Measurements from ENCODE around the gene PRLHR. TPM values are rescaled to one million over a fixed set of nuclear protein-coding genes. Genes with fewer than 3 reads are reported as not detected.

PRLHR gene
- total RNA-seq, 1 donor from 2014 or later = not detected

GRCh38 chr10:118573512-118573911, 21.9 kb downstream of the PRLHR start:
- Mint-ChIP-seq H3K27ac (no peak overlapping the region), H3K27me3 (peaks cover 6% of the 10 kb centered on the region), H3K4me1 (no peaks in the 10 kb centered on the region), H3K36me3 (ENCODE audit: low read depth) (no peaks in the 10 kb centered on the region), H3K4me3 (no peak overlapping the region), H3K9me3 (no peaks in the 10 kb centered on the region)
- CTCF ChIA-PET = no interaction called here
- intact Hi-C loops (cut with micrococcal nuclease) = no loop called here
- ATAC-seq (ENCODE audit: low read depth) (no peak), DNase-seq (no peak)
- POLR2A ChIA-PET = no interaction called here
- no peak for TF ChIP-seq CTCF (IDR thresholded peaks at IDR 0.05)

GRCh38 chr10:118572256-118573041, 23.0 kb downstream of the PRLHR start:
- DNase-seq (no peak), ATAC-seq (ENCODE audit: low read depth) (no peak)
- Mint-ChIP-seq H3K27me3 (peaks cover 7% of the 10 kb centered on the region), H3K4me1 (peaks cover 2% of the 10 kb centered on the region), H3K9me3 (no peaks in the 10 kb centered on the region), H3K36me3 (ENCODE audit: low read depth) (no peaks in the 10 kb centered on the region), H3K27ac (no peak overlapping the region), H3K4me3 (no peak overlapping the region)
- TF ChIP-seq CTCF (IDR thresholded peaks at IDR 0.05) = no peak
- intact Hi-C loops (cut with micrococcal nuclease) = no loop called here
- ChIA-PET POLR2A (no interaction called here), CTCF (no interaction called here)

GRCh38 chr10:118571123-118571522, 24.3 kb downstream of the PRLHR start:
- no peak for ATAC-seq (ENCODE audit: low read depth)
- H3K27ac Mint-ChIP-seq = no peak overlapping the region
- H3K4me1 Mint-ChIP-seq = peaks cover 2% of the 10 kb centered on the region
- ChIA-PET POLR2A (no interaction called here), CTCF (interaction anchor here (3.4 kb wide), 1 partner anchor 150 kb away, joined by 19 read pairs; no protein-coding TSS in a partner anchor)
- peaks cover 7% of the 10 kb centered on the region for H3K27me3 Mint-ChIP-seq
- no peak for DNase-seq
- TF ChIP-seq CTCF (IDR thresholded peaks at IDR 0.05) = no peak
- H3K9me3 Mint-ChIP-seq = no peaks in the 10 kb centered on the region
- intact Hi-C loops (cut with micrococcal nuclease) = no loop called here
- no peak overlapping the region for H3K4me3 Mint-ChIP-seq
- H3K36me3 Mint-ChIP-seq (ENCODE audit: low read depth) = no peaks in the 10 kb centered on the region

- H3K27me3 Mint-ChIP-seq = peaks cover 9% of the 10 kb centered on the region
These were observed 24.9 kb downstream of the PRLHR start for GRCh38 chr10:118570591-118570990.

More at GRCh38 chr10:118570591-118570990, 24.9 kb downstream of the PRLHR start:
- ChIA-PET CTCF (interaction anchor here (1.3 to 3.4 kb wide), 3 partner anchors 20 to 280 kb away, joined by 3 to 19 read pairs (median 12); no protein-coding TSS in a partner anchor), POLR2A (no interaction called here)
- Mint-ChIP-seq H3K4me1 (peaks cover 2% of the 10 kb centered on the region), H3K9me3 (no peaks in the 10 kb centered on the region), H3K36me3 (ENCODE audit: low read depth) (no peaks in the 10 kb centered on the region), H3K4me3 (no peak overlapping the region), H3K27ac (no peak overlapping the region)
- intact Hi-C loops (cut with micrococcal nuclease) = no loop called here
- DNase-seq (no peak), ATAC-seq (ENCODE audit: low read depth) (no peak)
- no peak for TF ChIP-seq CTCF (IDR thresholded peaks at IDR 0.05)
